ENCODE measurements around the gene ZBTB20. TPM values are rescaled to one million over a fixed set of nuclear protein-coding genes. Genes with fewer than 3 reads are reported as not detected.

Gene ZBTB20
- total RNA-seq, 1 donor from 2014 or later = 27.5 TPM

DNA sequence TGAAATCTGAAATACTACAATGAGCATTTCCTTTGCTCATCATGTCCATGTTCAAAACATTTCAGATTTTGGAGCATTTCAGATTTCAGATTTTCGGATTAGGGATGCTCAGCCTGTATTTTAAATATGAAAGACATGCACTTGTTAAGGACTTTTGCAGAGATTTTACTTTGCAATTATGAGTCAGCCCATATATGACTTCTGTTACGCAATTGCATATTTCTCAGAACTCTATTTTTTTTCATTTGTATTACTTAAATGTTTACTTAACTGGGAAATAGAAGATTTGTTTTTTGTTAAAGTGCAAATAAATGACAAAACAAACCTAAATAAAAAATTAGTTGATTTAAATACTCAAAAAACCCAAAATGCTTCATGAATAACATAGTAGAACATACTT lies 376.2 kb downstream of the ZBTB20 start:
- DNase-seq = no peak
- no peaks in the 10 kb centered on the region for H3K36me3 Mint-ChIP-seq (ENCODE audit: unreplicated experiment)

DNA sequence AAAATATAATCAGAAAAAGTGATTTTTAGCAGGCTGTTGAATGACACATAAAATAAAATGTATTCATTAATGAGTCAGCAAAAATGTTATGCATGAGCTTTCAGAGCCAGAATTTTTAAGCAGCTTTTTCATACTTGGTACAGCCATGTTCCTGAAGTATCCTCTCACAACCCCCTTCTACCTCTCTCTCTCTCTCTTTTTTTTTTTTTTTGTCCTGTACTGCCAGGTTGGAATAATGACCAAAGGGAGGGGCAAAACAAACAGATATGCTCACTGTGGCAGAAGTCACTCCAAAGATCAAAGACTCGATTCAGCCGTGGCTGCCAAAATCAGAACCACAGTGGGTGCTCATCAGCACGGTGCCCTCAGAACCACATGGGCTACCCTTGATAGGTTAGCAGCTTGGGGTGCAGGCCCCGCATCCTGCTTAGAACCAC lies 383.0 kb downstream of the ZBTB20 start:
- Mint-ChIP-seq H3K4me3 (ENCODE audit: unreplicated experiment) (no peak overlapping the region), H3K36me3 (ENCODE audit: unreplicated experiment) (no peaks in the 10 kb centered on the region), H3K27me3 (ENCODE audit: unreplicated experiment) (no peaks in the 10 kb centered on the region), H3K9me3 (ENCODE audit: unreplicated experiment) (no peaks in the 10 kb centered on the region), H3K4me1 (ENCODE audit: low read depth, unreplicated experiment) (no peaks in the 10 kb centered on the region), H3K27ac (ENCODE audit: unreplicated experiment) (no peak overlapping the region)
- TF ChIP-seq, protein P1, sequence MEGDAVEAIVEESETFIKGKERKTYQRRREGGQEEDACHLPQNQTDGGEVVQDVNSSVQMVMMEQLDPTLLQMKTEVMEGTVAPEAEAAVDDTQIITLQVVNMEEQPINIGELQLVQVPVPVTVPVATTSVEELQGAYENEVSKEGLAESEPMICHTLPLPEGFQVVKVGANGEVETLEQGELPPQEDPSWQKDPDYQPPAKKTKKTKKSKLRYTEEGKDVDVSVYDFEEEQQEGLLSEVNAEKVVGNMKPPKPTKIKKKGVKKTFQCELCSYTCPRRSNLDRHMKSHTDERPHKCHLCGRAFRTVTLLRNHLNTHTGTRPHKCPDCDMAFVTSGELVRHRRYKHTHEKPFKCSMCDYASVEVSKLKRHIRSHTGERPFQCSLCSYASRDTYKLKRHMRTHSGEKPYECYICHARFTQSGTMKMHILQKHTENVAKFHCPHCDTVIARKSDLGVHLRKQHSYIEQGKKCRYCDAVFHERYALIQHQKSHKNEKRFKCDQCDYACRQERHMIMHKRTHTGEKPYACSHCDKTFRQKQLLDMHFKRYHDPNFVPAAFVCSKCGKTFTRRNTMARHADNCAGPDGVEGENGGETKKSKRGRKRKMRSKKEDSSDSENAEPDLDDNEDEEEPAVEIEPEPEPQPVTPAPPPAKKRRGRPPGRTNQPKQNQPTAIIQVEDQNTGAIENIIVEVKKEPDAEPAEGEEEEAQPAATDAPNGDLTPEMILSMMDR (IDR thresholded peaks at IDR 0.05; ENCODE audit: partially characterized antibody, unreplicated experiment) = no peak
- DNase-seq = no peak

More for the DNA sequence above, 376.2 kb downstream of the ZBTB20 start:
- H3K9me3 Mint-ChIP-seq (ENCODE audit: unreplicated experiment) = no peaks in the 10 kb centered on the region
- TF ChIP-seq, protein P1 (IDR thresholded peaks at IDR 0.05; ENCODE audit: partially characterized antibody, unreplicated experiment) = no peak
- H3K4me1 Mint-ChIP-seq (ENCODE audit: low read depth, unreplicated experiment) = no peaks in the 10 kb centered on the region
- no peaks in the 10 kb centered on the region for H3K27me3 Mint-ChIP-seq (ENCODE audit: unreplicated experiment)
- no peak overlapping the region for H3K27ac Mint-ChIP-seq (ENCODE audit: unreplicated experiment)
- H3K4me3 Mint-ChIP-seq (ENCODE audit: unreplicated experiment) = no peak overlapping the region

DNA sequence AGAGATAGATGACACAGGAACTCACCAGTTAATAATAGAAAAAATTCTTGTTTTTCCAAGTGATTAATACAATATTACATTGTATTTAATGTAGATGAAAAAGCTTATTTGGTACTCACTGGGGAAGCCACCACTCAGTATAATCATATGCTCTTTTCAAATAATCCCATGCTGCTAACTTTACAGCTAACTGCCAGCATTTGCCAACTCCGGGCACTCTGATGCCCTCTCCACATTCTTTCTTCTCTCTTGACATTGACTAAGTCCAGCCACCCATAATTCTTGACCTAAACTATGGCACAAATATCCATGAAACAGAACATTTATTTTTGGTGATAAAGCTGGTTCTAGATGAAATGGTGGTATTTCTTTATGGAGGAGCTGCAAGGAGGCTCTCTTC lies 384.9 kb downstream of the ZBTB20 start:
- TF ChIP-seq, protein P1 (IDR thresholded peaks at IDR 0.05; ENCODE audit: partially characterized antibody, unreplicated experiment) = no peak
- H3K4me1 Mint-ChIP-seq (ENCODE audit: low read depth, unreplicated experiment) = peaks cover 5% of the 10 kb centered on the region
- DNase-seq = no peak
- no peaks in the 10 kb centered on the region for H3K27me3 Mint-ChIP-seq (ENCODE audit: unreplicated experiment)
- H3K4me3 Mint-ChIP-seq (ENCODE audit: unreplicated experiment) = no peak overlapping the region
- no peaks in the 10 kb centered on the region for H3K9me3 Mint-ChIP-seq (ENCODE audit: unreplicated experiment)
- H3K36me3 Mint-ChIP-seq (ENCODE audit: unreplicated experiment) = no peaks in the 10 kb centered on the region
- no peak overlapping the region for H3K27ac Mint-ChIP-seq (ENCODE audit: unreplicated experiment)

DNA sequence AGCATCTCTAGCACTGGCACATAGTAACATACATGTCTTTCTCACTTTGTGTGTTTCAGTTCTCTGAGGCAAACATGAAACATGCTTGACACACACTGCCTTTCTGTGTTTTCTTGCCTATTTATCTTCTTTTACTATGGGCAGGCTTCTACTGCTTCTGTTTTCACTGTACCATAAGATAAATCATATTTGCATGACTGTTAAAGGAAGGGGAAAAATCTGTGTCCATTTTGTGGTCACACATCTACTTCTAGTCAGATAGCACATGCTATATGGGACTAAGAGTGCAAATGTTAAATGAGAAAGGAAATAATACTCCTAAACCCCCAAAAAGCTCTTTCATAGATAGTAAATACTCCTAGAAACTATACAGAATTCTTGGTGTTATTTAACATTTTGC lies 386.4 kb downstream of the ZBTB20 start:
- TF ChIP-seq, protein P1 (IDR thresholded peaks at IDR 0.05; ENCODE audit: partially characterized antibody, unreplicated experiment) = no peak
- Mint-ChIP-seq H3K36me3 (ENCODE audit: unreplicated experiment) (no peaks in the 10 kb centered on the region), H3K27ac (ENCODE audit: unreplicated experiment) (peak overlapping the region; percentile 18), H3K4me1 (ENCODE audit: low read depth, unreplicated experiment) (peaks cover 8% of the 10 kb centered on the region), H3K4me3 (ENCODE audit: unreplicated experiment) (no peak overlapping the region), H3K27me3 (ENCODE audit: unreplicated experiment) (no peaks in the 10 kb centered on the region), H3K9me3 (ENCODE audit: unreplicated experiment) (no peaks in the 10 kb centered on the region)
- DNase-seq = no peak

DNA sequence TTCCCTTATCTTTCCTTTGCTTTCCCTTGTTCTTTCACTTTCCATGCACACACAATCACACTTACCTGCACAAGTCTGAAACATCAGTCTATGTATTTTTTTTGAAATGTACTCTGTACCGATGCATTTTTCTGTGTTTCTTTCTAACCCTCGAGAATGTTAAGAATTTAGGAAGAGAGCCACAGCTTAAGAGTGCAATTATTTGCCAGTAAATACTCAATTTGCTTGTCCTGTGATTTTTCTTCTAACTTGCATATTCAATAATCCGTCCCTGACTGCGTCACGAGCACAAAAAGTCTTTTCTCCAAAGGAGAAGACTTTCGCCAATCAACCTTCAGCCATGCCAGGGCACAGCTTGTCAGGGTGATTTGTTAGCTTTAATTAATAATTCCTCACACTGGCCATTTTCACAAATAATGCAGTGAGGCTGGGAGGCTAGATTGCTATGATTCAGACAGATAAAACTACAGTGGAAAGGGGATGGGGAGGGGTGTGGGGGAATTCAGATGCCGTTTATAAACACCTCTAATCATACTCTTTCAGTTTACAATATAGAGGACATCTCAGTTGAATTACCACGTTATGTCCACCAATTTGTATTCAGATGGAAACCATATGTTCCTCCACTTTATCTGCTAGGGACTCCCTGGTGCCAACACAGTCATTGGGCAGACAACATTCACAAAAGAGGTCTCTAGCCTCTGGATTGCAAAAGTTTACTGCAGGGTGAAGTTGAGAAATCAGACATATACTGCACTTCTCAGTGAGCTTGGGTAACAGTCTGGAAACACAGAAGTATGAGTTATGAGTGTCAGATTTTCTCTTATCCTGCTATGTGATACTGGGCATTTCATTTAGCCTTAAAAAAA lies 388.0 kb downstream of the ZBTB20 start:
- no peak for DNase-seq
- Mint-ChIP-seq H3K36me3 (ENCODE audit: unreplicated experiment) (no peaks in the 10 kb centered on the region), H3K27ac (ENCODE audit: unreplicated experiment) (no peak overlapping the region), H3K4me3 (ENCODE audit: unreplicated experiment) (no peak overlapping the region), H3K9me3 (ENCODE audit: unreplicated experiment) (no peaks in the 10 kb centered on the region), H3K4me1 (ENCODE audit: low read depth, unreplicated experiment) (peaks cover 8% of the 10 kb centered on the region), H3K27me3 (ENCODE audit: unreplicated experiment) (no peaks in the 10 kb centered on the region)
- TF ChIP-seq, protein P1 (IDR thresholded peaks at IDR 0.05; ENCODE audit: partially characterized antibody, unreplicated experiment) = no peak
